ENCODE measurements around the gene MAP4K4. TPM values are rescaled to one million over a fixed set of nuclear protein-coding genes. Genes with fewer than 3 reads are reported as not detected.

MAP4K4 gene
- total and polyA plus RNA-seq, 2 of the 13 experiments (the other 11 are each of a cell fraction or from before 2014, with no cell fraction given), result 105 to 264 TPM

GRCh38 chr2:101821059-101821805, 123.7 kb downstream of the MAP4K4 start:
- Histone ChIP-seq H3K4me3 (replicated peaks in 1 of 3; ENCODE audit: insufficient read depth in 1 of 3, low read depth in 2 of 3, low read length in 3 of 3) (no peak overlapping the region), H3K36me3 (replicated peaks in 1 of 2; ENCODE audit: control insufficient read depth in 1 of 2, insufficient read depth in 2 of 2, low read length in 2 of 2) (peaks cover 6 to 17% of the 10 kb centered on the region in 2 experiments), H4K20me1 (ENCODE audit: insufficient read depth, low read length) (peaks cover 72% of the 10 kb centered on the region), H3K9ac (ENCODE audit: insufficient read depth, low read depth, low read length) (no peak overlapping the region), H3K4me2 (ENCODE audit: low read depth, low read length) (no peak overlapping the region), H2AFZ (ENCODE audit: low read length) (no peak overlapping the region), H3K27ac (ENCODE audit: extremely low read length, insufficient read depth, low read length) (no peak overlapping the region), H3K4me1 (ENCODE audit: insufficient read depth, low read length) (peaks cover 70% of the 10 kb centered on the region), H3K79me2 (ENCODE audit: insufficient read depth, low read length) (peaks cover 95% of the 10 kb centered on the region), H3K27me3 (ENCODE audit: control insufficient read depth in 1 of 2, insufficient read depth in 2 of 2, low read length in 2 of 2) (no peaks in the 10 kb centered on the region), H3K9me3 (ENCODE audit: low read length) (no peaks in the 10 kb centered on the region)
- ChIA-PET CTCF (ENCODE audit: low intra/inter-chr PET ratio, low total read pairs) (no interaction called here), POLR2A (no interaction called here)
- BruUV-seq (replicated peaks), result no TSS peak
- FAIRE-seq, result no peak
- 97% methylated on average over 3 of the region's 3 CpGs for WGBS (ENCODE audit: low lambda C conversion rate)
- TF ChIP-seq CREB1 (IDR thresholded peaks at IDR 0.05), result no peak
- TF ChIP-seq CREB1 (CRISPR knock-in tag; IDR thresholded peaks at IDR 0.05), result peak; percentile 35; the same call in 1 of the 2 replicates
- no peak for TF ChIP-seq MED13 (CRISPR knock-in tag; IDR thresholded peaks at IDR 0.05)
- no peak for TF ChIP-seq SP4 (CRISPR knock-in tag; IDR thresholded peaks at IDR 0.05)
- no peak for TF ChIP-seq GMEB2 (CRISPR knock-in tag; IDR thresholded peaks at IDR 0.05; ENCODE audit: low read depth)
- 0 out of 2 replicates have a peak, but pooled peaks have one; percentile 41 for TF ChIP-seq USF2 (IDR thresholded peaks at IDR 0.05; ENCODE audit: low read depth, low read length)
- TF ChIP-seq USF2 (CRISPR knock-in tag; IDR thresholded peaks at IDR 0.05; ENCODE audit: borderline replicate concordance), result no peak
- TF ChIP-seq RAD51 (IDR thresholded peaks at IDR 0.05; ENCODE audit: borderline replicate concordance), result peak; percentile 37; the same call in 1 of the 2 replicates
- TF ChIP-seq RBM22 (optimal IDR thresholded peaks at IDR 0.05; ENCODE audit: low read length), result peak; percentile 43
- intact Hi-C loops (cut with micrococcal nuclease; ENCODE audit: unreplicated experiment) (loop anchor here (2.0 to 10.0 kb wide), 2 partner anchors 48 to 476 kb away; no protein-coding TSS in a partner anchor), in situ Hi-C loops (cut with HindIII; ENCODE audit: extremely low pct_ligation_motif_present, low pct_unique_long_range_greater_than_20kb) (no loop called here)
- no peak for ATAC-seq
- DNase-seq (ENCODE audit: low spot score), result no peak
